ENCODE data around the gene CHRNA4. TPM values are rescaled to one million over a fixed set of nuclear protein-coding genes. Genes with fewer than 3 reads are reported as not detected.

Gene CHRNA4
- total RNA-seq, 1 donor from 2014 or later: not detected

GRCh38 chr20:63333241-63333836 is 27.8 kb downstream of the CHRNA4 start:
- no peak for DNase-seq
- POLR2A ChIA-PET: no interaction called here
- intact Hi-C loops (cut with micrococcal nuclease): no loop called here
- Mint-ChIP-seq H3K27ac (no peak overlapping the region), H3K4me3 (no peak overlapping the region), H3K36me3 (ENCODE audit: low read depth) (no peaks in the 10 kb centered on the region), H3K9me3 (peaks cover 6% of the 10 kb centered on the region), H3K4me1 (no peaks in the 10 kb centered on the region), H3K27me3 (peaks cover 14% of the 10 kb centered on the region)
- no peak for TF ChIP-seq CTCF (IDR thresholded peaks at IDR 0.05)
- CTCF ChIA-PET: no interaction called here
- no peak for ATAC-seq (ENCODE audit: low read depth)

- no peak overlapping the region for H3K4me3 Mint-ChIP-seq
- intact Hi-C loops (cut with micrococcal nuclease): no loop called here
- ATAC-seq (ENCODE audit: low read depth) (no peak), DNase-seq (no peak)
- H3K9me3 Mint-ChIP-seq: peaks cover 6% of the 10 kb centered on the region
- POLR2A ChIA-PET: no interaction called here
- H3K27ac Mint-ChIP-seq: no peak overlapping the region
- no peak for TF ChIP-seq CTCF (IDR thresholded peaks at IDR 0.05)
- H3K27me3 Mint-ChIP-seq: peaks cover 12% of the 10 kb centered on the region
- H3K4me1 Mint-ChIP-seq: no peaks in the 10 kb centered on the region
- CTCF ChIA-PET: no interaction called here
- H3K36me3 Mint-ChIP-seq (ENCODE audit: low read depth): no peaks in the 10 kb centered on the region
These were observed 28.5 kb downstream of the CHRNA4 start for GRCh38 chr20:63332488-63333240.

GRCh38 chr20:63331741-63332400 is 29.3 kb downstream of the CHRNA4 start:
- no peaks in the 10 kb centered on the region for H3K36me3 Mint-ChIP-seq (ENCODE audit: low read depth)
- TF ChIP-seq CTCF (IDR thresholded peaks at IDR 0.05): no peak
- ChIA-PET POLR2A (no interaction called here), CTCF (no interaction called here)
- no peak overlapping the region for H3K4me3 Mint-ChIP-seq
- DNase-seq (no peak), ATAC-seq (ENCODE audit: low read depth) (no peak)
- intact Hi-C loops (cut with micrococcal nuclease): no loop called here
- H3K27me3 Mint-ChIP-seq: peaks cover 8% of the 10 kb centered on the region
- peaks cover 4% of the 10 kb centered on the region for H3K4me1 Mint-ChIP-seq
- H3K9me3 Mint-ChIP-seq: peaks cover 8% of the 10 kb centered on the region
- H3K27ac Mint-ChIP-seq: no peak overlapping the region

- intact Hi-C loops (cut with micrococcal nuclease): no loop called here
- TF ChIP-seq CTCF (IDR thresholded peaks at IDR 0.05): no peak
- Mint-ChIP-seq H3K27me3 (peaks cover 8% of the 10 kb centered on the region), H3K4me1 (peaks cover 11% of the 10 kb centered on the region), H3K27ac (no peak overlapping the region), H3K9me3 (peaks cover 8% of the 10 kb centered on the region), H3K36me3 (ENCODE audit: low read depth) (no peaks in the 10 kb centered on the region), H3K4me3 (no peak overlapping the region)
- ATAC-seq (ENCODE audit: low read depth) (no peak), DNase-seq (no peak)
- POLR2A ChIA-PET: no interaction called here
- CTCF ChIA-PET: no interaction called here
These were observed 30.2 kb downstream of the CHRNA4 start for GRCh38 chr20:63330940-63331339.

GRCh38 chr20:63330084-63330760 is 30.9 kb downstream of the CHRNA4 start:
- DNase-seq (no peak), ATAC-seq (ENCODE audit: low read depth) (no peak)
- intact Hi-C loops (cut with micrococcal nuclease): no loop called here
- peaks cover 8% of the 10 kb centered on the region for H3K9me3 Mint-ChIP-seq
- H3K4me3 Mint-ChIP-seq: no peak overlapping the region
- ChIA-PET POLR2A (no interaction called here), CTCF (no interaction called here)
- H3K36me3 Mint-ChIP-seq (ENCODE audit: low read depth): no peaks in the 10 kb centered on the region
- no peak overlapping the region for H3K27ac Mint-ChIP-seq
- no peak for TF ChIP-seq CTCF (IDR thresholded peaks at IDR 0.05)
- peaks cover 4% of the 10 kb centered on the region for H3K27me3 Mint-ChIP-seq
- peaks cover 11% of the 10 kb centered on the region for H3K4me1 Mint-ChIP-seq

Measured in activated B cell treated with CpG ODN at 0.5 μM for 24 hours (primary cell).